Measurements from ENCODE around the gene CEP164.
"Not testable (repeated sequence)": the region's sequence is repeated elsewhere in the genome, so short reads cannot be mapped to it uniquely, and the experiment has no call there.

The CEP164 gene

GRCh38 chr11:117305145-117305544, 22.5 kb upstream of the CEP164 start:
- DNase-seq (ENCODE audit: low read depth), result no peak

GRCh38 chr11:117309310-117309709, 18.3 kb upstream of the CEP164 start:
- DNase-seq (ENCODE audit: low read depth), result no peak

- no peak for DNase-seq (ENCODE audit: low read depth)
These were observed 14.6 kb upstream of the CEP164 start for GRCh38 chr11:117313091-117313490.

- no peak for DNase-seq (ENCODE audit: low read depth)
These were observed 13.6 kb upstream of the CEP164 start for GRCh38 chr11:117313828-117314768.

GRCh38 chr11:117314840-117315239, 12.8 kb upstream of the CEP164 start:
- no peak for DNase-seq (ENCODE audit: low read depth)

GRCh38 chr11:117315285-117316196, 12.1 kb upstream of the CEP164 start:
- DNase-seq (ENCODE audit: low read depth), result no peak

- DNase-seq (ENCODE audit: low read depth), result no peak
These were observed 11.3 kb upstream of the CEP164 start, which contains the start of gene BACE1 for GRCh38 chr11:117316197-117316961. Gene BACE1, minus strand, starts transcription at chr11:117316256. Its CDS starts 461 bp downstream, at chr11:117315795.

- no peak for DNase-seq (ENCODE audit: low read depth)
These were observed 8.9 kb upstream of the CEP164 start for GRCh38 chr11:117318738-117319137.

- DNase-seq (ENCODE audit: low read depth), result no peak
These were observed 8.3 kb upstream of the CEP164 start for GRCh38 chr11:117319214-117319840.

GRCh38 chr11:117327255-117327566, 443 bp upstream of the CEP164 start:
- DNase-seq (ENCODE audit: low read depth), result not testable (repeated sequence)

GRCh38 chr11:117328375-117329010, 839 bp downstream of the CEP164 start:
- DNase-seq (ENCODE audit: low read depth), result no peak

- no peak for DNase-seq (ENCODE audit: low read depth)
These were observed 5.2 kb downstream of the CEP164 start for GRCh38 chr11:117332843-117333242.

- no peak for DNase-seq (ENCODE audit: low read depth)
These were observed 6.3 kb downstream of the CEP164 start for GRCh38 chr11:117333917-117334316.

- no peak for DNase-seq (ENCODE audit: low read depth)
These were observed 7.2 kb downstream of the CEP164 start for GRCh38 chr11:117334896-117335295.

GRCh38 chr11:117335399-117335798, 7.7 kb downstream of the CEP164 start:
- DNase-seq (ENCODE audit: low read depth), result no peak

GRCh38 chr11:117337076-117337475, 9.4 kb downstream of the CEP164 start:
- no peak for DNase-seq (ENCODE audit: low read depth)

- no peak for DNase-seq (ENCODE audit: low read depth)
These were observed 17.4 kb downstream of the CEP164 start for GRCh38 chr11:117345039-117345438.

GRCh38 chr11:117354550-117354949, 26.9 kb downstream of the CEP164 start:
- DNase-seq (ENCODE audit: low read depth), result no peak

GRCh38 chr11:117356126-117356890, 28.7 kb downstream of the CEP164 start:
- no peak for DNase-seq (ENCODE audit: low read depth)

- DNase-seq (ENCODE audit: low read depth), result no peak
These were observed 33.8 kb downstream of the CEP164 start for GRCh38 chr11:117361432-117361831.
